ENCODE measurements around the gene COL23A1. TPM values are rescaled to one million over a fixed set of nuclear protein-coding genes. Genes with fewer than 3 reads are reported as not detected.

COL23A1 gene
- polyA plus RNA-seq, 2 of the 4 experiments (the other 2 are of a cell fraction) = not detected

GRCh38 chr5:178283520-178283919 lies 306.7 kb downstream of the COL23A1 start:
- CTCF ChIA-PET = interaction anchor here (0.5 to 1.6 kb wide), 5 partner anchors 10 to 306 kb away, joined by 3 to 5 read pairs (median 4); partner anchors contain the start of gene COL23A1
- no peaks in the 10 kb centered on the region for H3K4me1 ChIP-seq
- TF ChIP-seq RFX5 (IDR thresholded peaks at IDR 0.05) = no peak
- no peak for TF ChIP-seq ZNF302 (CRISPR knock-in tag; IDR thresholded peaks at IDR 0.05)
- no peak for TF ChIP-seq JUN (IDR thresholded peaks at IDR 0.05)
- TF ChIP-seq CHD4 (IDR thresholded peaks at IDR 0.05; ENCODE audit: borderline replicate concordance) = no peak
- TF ChIP-seq MAX (IDR thresholded peaks at IDR 0.05) = no peak
- TF ChIP-seq CBX2 (IDR thresholded peaks at IDR 0.05; ENCODE audit: borderline replicate concordance, low read depth) = no peak
- no peak for TF ChIP-seq EP300 (IDR thresholded peaks at IDR 0.05)
- no peak for TF ChIP-seq CBX8 (IDR thresholded peaks at IDR 0.05)
- no peak for TF ChIP-seq SREBF2 (IDR thresholded peaks at IDR 0.05)
- TF ChIP-seq HOXA7 (CRISPR knock-in tag; IDR thresholded peaks at IDR 0.05) = no peak
- TF ChIP-seq RAD21 (conservative IDR thresholded peaks at IDR 0.05 in 1 of 2, IDR thresholded peaks at IDR 0.05 in 1 of 2) = no peak
- TF ChIP-seq CHD2 (IDR thresholded peaks at IDR 0.05; ENCODE audit: low read length, partially characterized antibody) = no peak
- TF ChIP-seq, protein P1, sequence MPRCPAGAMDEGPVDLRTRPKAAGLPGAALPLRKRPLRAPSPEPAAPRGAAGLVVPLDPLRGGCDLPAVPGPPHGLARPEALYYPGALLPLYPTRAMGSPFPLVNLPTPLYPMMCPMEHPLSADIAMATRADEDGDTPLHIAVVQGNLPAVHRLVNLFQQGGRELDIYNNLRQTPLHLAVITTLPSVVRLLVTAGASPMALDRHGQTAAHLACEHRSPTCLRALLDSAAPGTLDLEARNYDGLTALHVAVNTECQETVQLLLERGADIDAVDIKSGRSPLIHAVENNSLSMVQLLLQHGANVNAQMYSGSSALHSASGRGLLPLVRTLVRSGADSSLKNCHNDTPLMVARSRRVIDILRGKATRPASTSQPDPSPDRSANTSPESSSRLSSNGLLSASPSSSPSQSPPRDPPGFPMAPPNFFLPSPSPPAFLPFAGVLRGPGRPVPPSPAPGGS (IDR thresholded peaks at IDR 0.05) = no peak
- TF ChIP-seq NPAS2 (CRISPR knock-in tag; IDR thresholded peaks at IDR 0.05; ENCODE audit: borderline replicate concordance) = no peak
- FAIRE-seq = no peak
- POLR2A ChIA-PET = no interaction called here
- H3K4me2 ChIP-seq = no peak overlapping the region
- no peak overlapping the region for H3K4me3 ChIP-seq
- peaks cover 6% of the 10 kb centered on the region; the same call in 2 of the 3 replicates for H3K9me3 ChIP-seq
- ATAC-seq = no peak
- WGBS (ENCODE audit: missing lambda C conversion rate) = 29% methylated on average over 3 of the region's 3 CpGs
- H3K27ac ChIP-seq = no peak overlapping the region
- DNase-seq (ENCODE audit: low read depth in 1 of 2, low spot score in 1 of 2) = no peak

DNA sequence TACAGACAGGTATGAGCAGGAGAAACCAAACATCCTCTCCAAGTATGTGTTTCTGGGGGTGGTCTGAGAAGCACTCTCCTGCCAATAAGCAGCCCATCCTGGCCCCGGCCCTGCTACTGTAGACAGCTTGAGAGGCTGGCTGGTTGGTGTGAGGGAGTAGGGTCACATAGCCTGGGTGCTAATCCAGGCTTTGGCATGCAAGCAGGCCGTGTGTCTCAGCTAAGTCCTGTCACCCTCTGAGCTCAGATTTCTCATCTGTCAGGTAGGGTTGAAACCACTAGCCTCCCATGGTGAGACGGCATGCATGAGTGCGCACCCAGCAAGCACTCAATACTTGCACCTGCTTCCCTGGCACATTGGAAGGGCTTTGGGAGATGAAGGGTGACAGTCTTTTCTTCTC lies 307.8 kb downstream of the COL23A1 start:
- no peak for TF ChIP-seq TFCP2L1 (CRISPR knock-in tag; IDR thresholded peaks at IDR 0.05)
- no peak for TF ChIP-seq HMGXB4 (CRISPR knock-in tag; IDR thresholded peaks at IDR 0.05; ENCODE audit: borderline replicate concordance)
- TF ChIP-seq FOXS1 (CRISPR knock-in tag; IDR thresholded peaks at IDR 0.05) = no peak
- TF ChIP-seq GATA3 (IDR thresholded peaks at IDR 0.05; ENCODE audit: borderline replicate concordance) = no peak
- TF ChIP-seq RAD21 (conservative IDR thresholded peaks at IDR 0.05 in 1 of 2, IDR thresholded peaks at IDR 0.05 in 1 of 2) = no peak
- no peak for TF ChIP-seq SREBF2 (IDR thresholded peaks at IDR 0.05)
- TF ChIP-seq TP53 (CRISPR knock-in tag; IDR thresholded peaks at IDR 0.05) = no peak
- Histone ChIP-seq H3K4me3 (no peak overlapping the region), H3K4me1 (no peaks in the 10 kb centered on the region), H3K9me3 (peaks cover 6% of the 10 kb centered on the region; the same call in 2 of the 3 replicates), H3K27ac (no peak overlapping the region), H3K4me2 (no peak overlapping the region)
- ATAC-seq (no peak), DNase-seq (ENCODE audit: low read depth in 1 of 2, low spot score in 1 of 2) (no peak), FAIRE-seq (no peak)
- ChIA-PET CTCF (interaction anchor here (1.0 to 1.6 kb wide), 2 partner anchors 17 to 269 kb away, joined by 3 read pairs; no protein-coding TSS in a partner anchor), POLR2A (no interaction called here)
- 56% methylated on average over 3 of the region's 4 CpGs for WGBS (ENCODE audit: missing lambda C conversion rate)

GRCh38 chr5:178281331-178281730 lies 308.9 kb downstream of the COL23A1 start:
- ChIA-PET POLR2A (no interaction called here), CTCF (interaction anchor here (2.0 to 2.2 kb wide), 3 partner anchors 10 to 1215 kb away, joined by 5 to 16 read pairs (median 8); no protein-coding TSS in a partner anchor)
- WGBS (ENCODE audit: missing lambda C conversion rate) = 50% methylated on average over 18 of the region's 19 CpGs
- TF ChIP-seq NFE2L2 (conservative IDR thresholded peaks at IDR 0.05; ENCODE audit: low read length) = no peak
- TF ChIP-seq, protein P2, sequence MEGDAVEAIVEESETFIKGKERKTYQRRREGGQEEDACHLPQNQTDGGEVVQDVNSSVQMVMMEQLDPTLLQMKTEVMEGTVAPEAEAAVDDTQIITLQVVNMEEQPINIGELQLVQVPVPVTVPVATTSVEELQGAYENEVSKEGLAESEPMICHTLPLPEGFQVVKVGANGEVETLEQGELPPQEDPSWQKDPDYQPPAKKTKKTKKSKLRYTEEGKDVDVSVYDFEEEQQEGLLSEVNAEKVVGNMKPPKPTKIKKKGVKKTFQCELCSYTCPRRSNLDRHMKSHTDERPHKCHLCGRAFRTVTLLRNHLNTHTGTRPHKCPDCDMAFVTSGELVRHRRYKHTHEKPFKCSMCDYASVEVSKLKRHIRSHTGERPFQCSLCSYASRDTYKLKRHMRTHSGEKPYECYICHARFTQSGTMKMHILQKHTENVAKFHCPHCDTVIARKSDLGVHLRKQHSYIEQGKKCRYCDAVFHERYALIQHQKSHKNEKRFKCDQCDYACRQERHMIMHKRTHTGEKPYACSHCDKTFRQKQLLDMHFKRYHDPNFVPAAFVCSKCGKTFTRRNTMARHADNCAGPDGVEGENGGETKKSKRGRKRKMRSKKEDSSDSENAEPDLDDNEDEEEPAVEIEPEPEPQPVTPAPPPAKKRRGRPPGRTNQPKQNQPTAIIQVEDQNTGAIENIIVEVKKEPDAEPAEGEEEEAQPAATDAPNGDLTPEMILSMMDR (IDR thresholded peaks at IDR 0.05) = no peak
- TF ChIP-seq, protein P3, sequence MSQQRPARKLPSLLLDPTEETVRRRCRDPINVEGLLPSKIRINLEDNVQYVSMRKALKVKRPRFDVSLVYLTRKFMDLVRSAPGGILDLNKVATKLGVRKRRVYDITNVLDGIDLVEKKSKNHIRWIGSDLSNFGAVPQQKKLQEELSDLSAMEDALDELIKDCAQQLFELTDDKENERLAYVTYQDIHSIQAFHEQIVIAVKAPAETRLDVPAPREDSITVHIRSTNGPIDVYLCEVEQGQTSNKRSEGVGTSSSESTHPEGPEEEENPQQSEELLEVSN (IDR thresholded peaks at IDR 0.05; ENCODE audit: borderline replicate concordance, low read depth) = no peak
- TF ChIP-seq EHMT2 (IDR thresholded peaks at IDR 0.05; ENCODE audit: low read depth) = no peak
- no peak for TF ChIP-seq MAFK (IDR thresholded peaks at IDR 0.05; ENCODE audit: partially characterized antibody)
- TF ChIP-seq CBX2 (IDR thresholded peaks at IDR 0.05; ENCODE audit: borderline replicate concordance, low read depth) = no peak
- TF ChIP-seq JUNB (IDR thresholded peaks at IDR 0.05) = no peak
- no peak for TF ChIP-seq RARB (CRISPR knock-in tag; IDR thresholded peaks at IDR 0.05)
- no peak for TF ChIP-seq HES2 (IDR thresholded peaks at IDR 0.05)
- TF ChIP-seq NR3C1 (IDR thresholded peaks at IDR 0.05) = no peak
- TF ChIP-seq RFX5 (IDR thresholded peaks at IDR 0.05) = no peak

More at GRCh38 chr5:178281331-178281730, 308.9 kb downstream of the COL23A1 start:
- Histone ChIP-seq H3K4me1 (no peaks in the 10 kb centered on the region), H3K27ac (no peak overlapping the region), H3K9me3 (peaks cover 11% of the 10 kb centered on the region; the same call in 2 of the 3 replicates), H3K4me3 (no peak overlapping the region), H3K4me2 (no peak overlapping the region)
- ATAC-seq (no peak), DNase-seq (ENCODE audit: low read depth in 1 of 2, low spot score in 1 of 2) (no peak), FAIRE-seq (no peak)

All from A549 (cell line).